Measurements from ENCODE around the gene FBLN5.
"Not testable (repeated sequence)": the region's sequence is repeated elsewhere in the genome, so short reads cannot be mapped to it uniquely, and the experiment has no call there.

The FBLN5 gene

DNA sequence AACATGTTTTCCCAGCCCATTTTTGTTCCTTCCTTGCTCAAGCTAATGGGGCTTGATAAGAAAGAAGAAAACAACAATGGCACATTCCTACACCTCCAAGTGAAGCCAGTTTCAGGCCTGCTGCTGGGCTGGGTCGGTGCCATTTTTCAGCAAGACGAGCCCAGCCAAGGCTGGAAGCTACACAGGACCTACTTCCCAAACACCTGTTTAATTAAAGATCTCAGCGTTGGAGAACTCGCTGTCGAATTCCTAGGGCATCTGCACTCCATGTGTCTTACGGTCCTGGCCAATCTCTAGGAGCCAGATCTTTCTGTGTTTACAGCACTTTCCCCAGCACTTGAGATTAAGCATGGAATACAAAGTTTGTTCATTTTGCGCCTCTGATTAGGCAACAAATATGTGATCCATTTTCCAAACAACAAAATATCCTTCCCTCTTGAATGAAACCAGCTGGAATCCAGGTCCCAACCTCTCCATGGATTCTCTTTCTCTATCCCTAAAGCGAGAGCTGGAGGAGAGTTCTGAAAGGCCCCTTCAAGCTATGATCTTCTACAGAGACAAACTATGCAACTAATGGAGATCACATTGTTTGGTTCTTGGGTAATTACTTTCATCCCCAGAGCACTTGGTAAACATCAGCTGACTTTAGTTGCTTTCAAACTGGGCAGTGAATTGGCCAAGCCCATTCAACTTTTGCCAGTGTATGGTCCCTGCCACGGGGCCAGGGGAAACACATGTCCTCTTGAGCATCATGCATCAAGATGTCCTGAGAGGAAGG lies 45.9 kb downstream of the FBLN5 start:
- no peak for ATAC-seq
- Mint-ChIP-seq H3K27ac (no peak overlapping the region), H3K4me1 (peaks cover 7% of the 10 kb centered on the region)

GRCh38 chr14:91899806-91900205 lies 47.7 kb downstream of the FBLN5 start:
- no peak for DNase-seq (ENCODE audit: low spot score in 2 of 2)
- Mint-ChIP-seq H3K36me3 (no peaks in the 10 kb centered on the region), H3K4me1 (peaks cover 7% of the 10 kb centered on the region), H3K9me3 (no peaks in the 10 kb centered on the region), H3K27ac (no peak overlapping the region), H3K4me3 (no peak overlapping the region)
- ATAC-seq, result no peak

More for the DNA sequence above, 45.9 kb downstream of the FBLN5 start:
- Mint-ChIP-seq H3K4me3 (no peak overlapping the region), H3K9me3 (no peaks in the 10 kb centered on the region), H3K36me3 (no peaks in the 10 kb centered on the region)
- DNase-seq (ENCODE audit: low spot score in 2 of 2), result no peak

DNA sequence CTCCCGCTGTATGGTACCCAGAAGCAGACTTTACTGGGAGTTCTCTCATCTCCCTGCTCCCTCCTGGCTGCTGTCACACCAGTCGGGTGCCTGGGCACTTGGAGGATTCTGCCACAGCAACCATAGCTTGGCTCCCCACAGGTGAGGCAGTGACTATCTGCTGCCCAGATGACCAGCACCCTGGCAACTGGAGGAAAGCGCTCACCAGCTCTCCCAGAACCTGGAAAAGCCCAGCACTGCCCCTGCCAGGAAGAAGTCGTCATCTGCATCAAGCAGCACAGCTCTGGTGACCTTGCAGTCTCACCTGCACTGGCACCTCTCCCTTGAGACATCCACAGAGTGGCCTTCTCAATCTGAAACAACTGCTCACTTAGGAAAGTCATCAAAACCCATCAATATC lies 48.3 kb downstream of the FBLN5 start:
- no peak for ATAC-seq
- Mint-ChIP-seq H3K9me3 (no peaks in the 10 kb centered on the region), H3K27ac (no peak overlapping the region), H3K36me3 (no peaks in the 10 kb centered on the region), H3K4me3 (no peak overlapping the region), H3K4me1 (peaks cover 7% of the 10 kb centered on the region)
- DNase-seq (ENCODE audit: low spot score in 2 of 2), result no peak

DNA sequence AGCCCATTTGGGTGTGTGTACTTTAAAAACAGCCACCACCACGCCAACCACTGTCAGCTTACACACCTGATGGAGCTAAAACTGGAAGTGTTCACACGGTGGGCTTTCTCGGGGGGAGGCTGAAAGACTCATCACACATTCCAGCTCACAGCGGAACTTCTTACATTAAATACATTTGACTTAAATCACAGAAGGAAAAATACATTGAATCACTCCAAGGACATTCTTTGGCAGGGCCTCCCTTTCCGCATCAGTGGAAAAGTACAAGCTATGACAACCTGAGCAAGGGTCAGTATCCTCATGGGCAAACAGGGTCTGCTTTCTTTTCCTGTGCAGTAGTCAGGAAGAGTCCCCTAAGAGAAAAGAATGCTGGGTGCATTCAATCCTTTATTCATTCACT lies 49.1 kb downstream of the FBLN5 start:
- peaks cover 14% of the 10 kb centered on the region for H3K4me1 Mint-ChIP-seq

GRCh38 chr14:91897716-91898115 lies 49.8 kb downstream of the FBLN5 start:
- ATAC-seq; H3K27ac Mint-ChIP-seq; H3K9me3 Mint-ChIP-seq; H3K4me3 Mint-ChIP-seq; H3K36me3 Mint-ChIP-seq; DNase-seq (ENCODE audit: low spot score in 2 of 2): not testable (repeated sequence)
- H3K4me1 Mint-ChIP-seq, result peaks cover 21% of the 10 kb centered on the region

More for the DNA sequence above, 49.1 kb downstream of the FBLN5 start:
- ATAC-seq, result no peak
- H3K4me3 Mint-ChIP-seq, result no peak overlapping the region
- H3K27ac Mint-ChIP-seq, result no peak overlapping the region
- DNase-seq (ENCODE audit: low spot score in 2 of 2), result no peak
- H3K36me3 Mint-ChIP-seq, result no peaks in the 10 kb centered on the region
- H3K9me3 Mint-ChIP-seq, result no peaks in the 10 kb centered on the region

DNA sequence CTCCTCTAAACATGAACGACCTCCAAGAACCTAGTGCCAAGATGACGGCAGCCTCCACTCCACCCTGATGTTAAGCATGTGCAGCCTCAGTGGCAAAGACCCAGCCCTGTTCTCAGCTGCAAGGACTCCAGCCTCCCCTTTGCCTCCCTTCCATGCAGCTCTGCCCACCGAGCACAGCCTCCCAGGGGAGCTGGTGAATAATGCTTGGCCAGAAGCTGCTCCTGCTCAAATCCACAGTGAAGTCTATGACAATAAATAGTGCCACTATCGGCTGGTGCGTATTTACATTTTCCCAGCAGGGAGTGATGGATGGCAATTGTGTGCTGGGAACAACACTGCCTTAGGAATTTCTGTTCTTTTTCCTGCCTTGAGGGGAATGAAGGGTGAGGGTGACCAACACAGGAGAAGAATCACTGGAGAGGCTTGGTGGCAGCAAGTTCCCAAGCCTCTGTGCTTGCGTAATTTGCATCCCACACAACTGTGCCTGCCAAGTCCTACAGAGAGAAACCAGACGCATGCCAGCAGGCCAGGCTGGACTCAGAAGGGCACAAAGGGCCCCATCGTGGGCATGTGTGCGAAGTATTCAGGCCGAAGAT lies 50.3 kb downstream of the FBLN5 start:
- Mint-ChIP-seq H3K9me3 (no peaks in the 10 kb centered on the region), H3K27ac (peak overlapping the region; percentile 37), H3K4me3 (no peak overlapping the region), H3K36me3 (no peaks in the 10 kb centered on the region), H3K4me1 (peaks cover 26% of the 10 kb centered on the region)
- DNase-seq (ENCODE audit: low spot score in 2 of 2), result no peak
- no peak for ATAC-seq

GRCh38 chr14:91896419-91896818 lies 51.1 kb downstream of the FBLN5 start:
- no peaks in the 10 kb centered on the region for H3K9me3 Mint-ChIP-seq
- H3K4me3 Mint-ChIP-seq, result no peak overlapping the region
- H3K4me1 Mint-ChIP-seq, result peaks cover 34% of the 10 kb centered on the region
- peak overlapping the region; percentile 23 for H3K27ac Mint-ChIP-seq
- no peak for ATAC-seq
- DNase-seq (ENCODE audit: low spot score in 2 of 2), result no peak
- no peaks in the 10 kb centered on the region for H3K36me3 Mint-ChIP-seq

- DNase-seq (ENCODE audit: low spot score in 2 of 2) (no peak), ATAC-seq (peak; percentile 67)
- peaks cover 61% of the 10 kb centered on the region for H3K4me1 Mint-ChIP-seq
- no peaks in the 10 kb centered on the region for H3K36me3 Mint-ChIP-seq
- no peaks in the 10 kb centered on the region for H3K9me3 Mint-ChIP-seq
- H3K4me3 Mint-ChIP-seq, result no peak overlapping the region
- H3K27ac Mint-ChIP-seq, result peak overlapping the region; percentile 80
Measured at GRCh38 chr14:91893669-91894068, 53.8 kb downstream of the FBLN5 start.

DNA sequence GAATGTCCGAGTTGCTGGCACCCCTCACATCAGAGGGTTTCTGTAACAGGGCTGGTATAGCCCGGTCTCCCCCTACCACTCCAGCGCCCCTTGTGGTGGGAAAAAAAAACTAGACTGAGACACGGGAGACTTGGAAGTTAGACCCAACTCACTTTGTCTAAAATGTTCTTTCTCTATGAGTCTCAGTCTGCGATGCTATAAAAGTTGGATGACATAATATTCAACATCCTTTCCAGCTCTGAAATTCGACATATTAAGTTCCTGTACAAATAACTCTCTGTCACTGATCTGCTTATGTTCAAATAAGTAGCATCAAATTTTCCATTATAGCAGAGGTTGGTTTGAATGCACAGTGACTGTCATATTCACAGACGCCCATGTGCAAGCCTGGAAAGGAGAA lies 54.5 kb downstream of the FBLN5 start:
- peak; percentile 47 for ATAC-seq
- H3K4me3 Mint-ChIP-seq, result no peak overlapping the region
- H3K4me1 Mint-ChIP-seq, result peaks cover 64% of the 10 kb centered on the region
- H3K27ac Mint-ChIP-seq, result peak overlapping the region; percentile 80
- DNase-seq (ENCODE audit: low spot score in 2 of 2), result no peak
- H3K9me3 Mint-ChIP-seq, result no peaks in the 10 kb centered on the region
- no peaks in the 10 kb centered on the region for H3K36me3 Mint-ChIP-seq

DNA sequence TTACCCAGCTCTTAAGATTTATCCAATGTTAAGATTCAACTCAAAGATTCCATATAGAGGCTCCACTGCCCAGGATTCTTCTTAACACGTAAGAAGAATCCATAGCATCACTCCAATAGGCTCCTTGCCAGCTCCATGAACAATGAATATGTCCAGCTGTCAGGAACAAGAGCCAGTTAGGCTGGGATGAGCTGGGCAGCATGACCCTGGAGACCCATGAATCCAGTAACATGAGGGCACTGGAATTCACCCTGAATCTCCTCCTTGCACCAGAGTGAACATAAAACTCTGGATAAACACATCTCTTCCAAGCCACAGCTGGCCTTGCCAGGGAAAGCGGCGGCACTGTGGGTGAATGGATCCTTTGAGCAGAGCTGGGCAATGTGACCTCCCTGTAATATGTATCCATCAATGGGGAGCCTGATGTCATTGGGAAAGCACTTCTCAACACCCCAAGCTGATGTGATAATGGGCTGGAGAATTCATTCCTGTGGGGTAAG lies 55.7 kb downstream of the FBLN5 start:
- no peak overlapping the region for H3K4me3 Mint-ChIP-seq
- ATAC-seq (no peak), DNase-seq (ENCODE audit: low spot score in 2 of 2) (no peak)
- peaks cover 57% of the 10 kb centered on the region for H3K4me1 Mint-ChIP-seq
- H3K9me3 Mint-ChIP-seq, result no peaks in the 10 kb centered on the region
- no peaks in the 10 kb centered on the region for H3K36me3 Mint-ChIP-seq
- peak overlapping the region; percentile 38 for H3K27ac Mint-ChIP-seq

GRCh38 chr14:91891101-91891500 lies 56.4 kb downstream of the FBLN5 start:
- ATAC-seq (no peak), DNase-seq (ENCODE audit: low spot score in 2 of 2) (no peak)
- Mint-ChIP-seq H3K27ac (peak overlapping the region; percentile 38), H3K36me3 (no peaks in the 10 kb centered on the region), H3K4me3 (no peak overlapping the region), H3K4me1 (peaks cover 57% of the 10 kb centered on the region), H3K9me3 (no peaks in the 10 kb centered on the region)

DNA sequence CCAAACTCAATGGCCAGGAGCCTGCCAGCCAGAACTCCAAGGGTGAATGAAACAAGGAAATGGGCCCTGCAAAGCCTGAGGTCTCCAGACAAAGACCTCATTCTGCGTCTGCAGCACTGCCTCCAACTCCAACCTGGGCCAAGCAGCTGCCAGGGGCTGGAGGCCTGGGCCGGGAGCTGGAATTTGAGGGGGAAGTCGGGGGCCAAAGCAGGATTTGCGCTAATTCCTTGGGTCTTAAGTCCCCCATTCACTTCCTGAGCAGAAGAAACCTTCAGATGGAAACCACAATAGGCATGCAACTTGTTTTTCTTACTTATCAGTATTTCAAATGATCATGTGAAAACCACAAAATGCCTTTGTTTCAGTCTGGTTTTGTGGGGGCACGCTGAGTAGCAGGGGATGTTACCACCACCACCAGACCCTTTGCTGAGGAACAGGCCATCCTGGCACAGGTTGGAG lies 57.2 kb downstream of the FBLN5 start:
- Mint-ChIP-seq H3K36me3 (no peaks in the 10 kb centered on the region), H3K4me1 (peaks cover 57% of the 10 kb centered on the region), H3K9me3 (no peaks in the 10 kb centered on the region), H3K27ac (peak overlapping the region; percentile 54), H3K4me3 (no peak overlapping the region)
- DNase-seq (ENCODE audit: low spot score in 2 of 2) (no peak), ATAC-seq (peak; percentile 9)

DNA sequence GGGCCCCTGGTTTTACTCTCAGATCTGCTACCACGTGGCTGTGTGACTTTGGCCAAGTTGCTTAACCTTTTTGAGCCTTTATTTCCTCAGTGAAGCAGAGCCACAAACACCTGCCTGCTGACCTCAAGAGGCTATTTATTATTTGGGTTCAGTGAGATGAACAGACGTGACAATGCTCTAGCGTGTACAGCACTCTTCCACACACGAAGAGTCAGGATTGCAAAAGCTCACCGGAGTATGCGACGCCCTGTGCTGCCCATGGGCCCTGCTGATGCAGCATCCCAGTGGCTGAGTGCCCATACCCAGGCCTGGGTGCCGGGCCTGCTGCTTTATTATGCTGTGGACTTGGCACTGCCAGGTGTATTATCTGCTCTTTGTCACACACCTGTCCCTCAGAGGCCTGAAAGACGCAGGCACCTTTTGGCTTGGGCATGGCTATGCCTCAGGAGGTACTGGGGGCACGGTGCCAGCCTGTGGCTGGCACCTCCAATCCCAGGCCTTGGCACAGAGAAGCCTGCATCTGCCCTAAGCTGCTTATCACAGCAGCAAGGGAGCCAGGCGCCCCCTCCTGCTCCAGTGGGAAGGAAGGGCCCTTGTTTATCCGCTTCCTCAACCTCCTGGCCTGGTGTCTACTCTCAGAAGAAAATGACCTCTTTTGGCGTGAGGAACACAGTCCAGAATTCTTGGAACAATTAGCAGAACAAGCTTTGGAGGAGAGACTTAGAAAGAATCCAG lies 57.9 kb downstream of the FBLN5 start:
- Mint-ChIP-seq H3K4me3 (no peak overlapping the region), H3K27ac (peak overlapping the region; percentile 54), H3K4me1 (peaks cover 62% of the 10 kb centered on the region), H3K36me3 (no peaks in the 10 kb centered on the region), H3K9me3 (no peaks in the 10 kb centered on the region)
- ATAC-seq (no peak), DNase-seq (ENCODE audit: low spot score in 2 of 2) (no peak)

DNA sequence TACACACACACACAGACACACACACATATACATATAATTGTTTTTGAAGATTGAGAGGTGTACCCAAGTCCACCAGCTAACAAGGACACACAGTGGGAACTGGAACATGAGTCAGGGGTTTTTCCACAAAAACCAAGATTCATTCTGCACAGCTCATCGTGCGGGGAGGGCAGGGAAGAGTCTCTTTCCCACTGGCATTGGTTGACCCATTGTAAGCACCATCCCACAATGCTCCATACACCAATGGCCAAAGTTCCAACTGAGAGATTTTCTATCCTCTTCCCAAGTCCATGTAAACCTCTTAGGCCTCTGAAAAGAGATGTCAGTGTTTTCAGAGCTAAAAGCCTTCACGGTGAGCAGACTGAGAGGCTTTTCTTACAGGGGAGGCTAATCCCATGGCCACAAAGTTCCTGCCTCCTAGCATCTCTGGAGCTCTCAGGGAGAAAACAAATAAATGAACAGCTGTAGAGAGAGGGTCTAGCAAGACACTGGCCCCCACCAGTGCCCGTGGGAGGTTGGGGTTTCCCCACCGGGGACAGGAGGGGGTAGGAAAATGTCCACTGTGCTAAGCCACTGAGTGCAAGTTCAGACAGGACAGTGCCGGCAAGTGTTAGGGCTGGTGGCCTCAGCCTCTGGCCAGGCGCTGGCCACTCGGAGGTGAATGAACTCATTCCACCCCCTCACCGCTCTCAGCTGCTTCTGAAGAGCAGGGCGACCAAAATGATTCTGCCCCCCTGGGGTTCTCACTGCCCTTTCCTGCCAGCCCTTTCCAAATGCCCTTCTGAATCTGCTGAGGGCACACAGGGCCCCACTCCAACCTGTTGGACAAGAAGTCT lies 58.6 kb downstream of the FBLN5 start:
- no peaks in the 10 kb centered on the region for H3K36me3 Mint-ChIP-seq
- ATAC-seq, result no peak
- no peak for DNase-seq (ENCODE audit: low spot score in 2 of 2)

DNA sequence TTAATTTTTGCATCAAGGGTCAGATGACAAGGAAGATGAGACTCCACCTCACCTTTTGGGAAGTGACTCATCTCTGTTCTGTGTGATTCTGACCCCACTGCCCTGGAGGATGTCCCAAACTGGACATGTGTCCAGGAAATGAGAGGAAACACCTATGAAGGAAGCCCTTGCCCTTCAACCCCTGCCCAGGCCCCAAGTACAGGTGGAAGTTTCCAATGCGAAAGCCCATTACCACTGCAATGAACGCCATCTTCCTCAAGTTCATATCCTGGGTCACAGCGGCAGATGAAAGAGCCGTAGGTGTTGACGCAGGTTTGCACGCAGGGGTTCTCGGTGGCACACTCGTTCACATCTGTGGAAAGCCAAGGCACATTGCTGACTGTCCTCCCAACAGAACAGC lies 60.5 kb downstream of the FBLN5 start:
- DNase-seq (ENCODE audit: low spot score in 2 of 2) (no peak), ATAC-seq (no peak)
- H3K9me3 Mint-ChIP-seq, result no peaks in the 10 kb centered on the region
- no peak overlapping the region for H3K4me3 Mint-ChIP-seq
- H3K4me1 Mint-ChIP-seq, result peaks cover 50% of the 10 kb centered on the region
- H3K36me3 Mint-ChIP-seq, result no peaks in the 10 kb centered on the region
- no peak overlapping the region for H3K27ac Mint-ChIP-seq

More for the DNA sequence above, 58.6 kb downstream of the FBLN5 start:
- no peaks in the 10 kb centered on the region for H3K9me3 Mint-ChIP-seq
- H3K27ac Mint-ChIP-seq, result peak overlapping the region; percentile 54
- peaks cover 63% of the 10 kb centered on the region for H3K4me1 Mint-ChIP-seq
- H3K4me3 Mint-ChIP-seq, result no peak overlapping the region
